Activated T-helper 1 cell treated with anti-CD3 and anti-CD28 coated beads, Interleukin-2, amount 50 U/mL, for 16 hours (primary cell): Measurements from ENCODE around the gene ACTL8.

Experiments
- DNase-seq, 2 donors: peaks; one replicate each; pipeline ENCODE4 v3.0.0-alpha.2; 2020; ENCODE audit warnings: low read depth in 1 of 2, low spot score in 1 of 2

Gene ACTL8

DNA sequence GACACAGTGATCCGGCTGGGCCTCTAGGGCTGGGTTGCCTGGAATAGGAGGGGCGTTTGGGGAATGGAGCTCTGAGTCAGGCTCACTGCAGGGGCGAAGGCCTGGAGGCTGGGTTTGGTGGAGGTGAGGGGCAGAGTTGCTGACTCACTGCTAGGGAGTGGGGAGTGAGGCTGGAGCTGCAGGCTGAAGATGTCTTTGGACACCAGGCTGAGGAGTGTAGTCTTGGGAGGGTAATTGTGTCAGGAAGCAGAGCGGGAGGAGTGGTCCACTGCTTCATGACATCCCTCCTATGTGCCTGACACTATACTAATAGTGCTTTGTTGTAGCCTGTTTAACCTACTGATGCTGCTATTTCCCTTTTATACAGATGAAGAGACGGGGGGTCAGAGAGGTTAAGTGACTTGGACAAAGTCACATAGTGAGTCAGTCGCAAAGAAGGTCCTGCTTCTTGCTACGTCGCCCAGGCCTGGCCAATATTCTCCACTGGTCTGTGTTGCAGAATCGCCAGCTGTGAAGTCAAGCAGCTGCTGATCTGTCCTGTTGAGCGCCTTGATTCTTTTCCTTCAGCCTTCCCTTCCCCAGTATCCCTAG lies 13.6 kb downstream of the ACTL8 start:
- DNase-seq, result no peak

DNA sequence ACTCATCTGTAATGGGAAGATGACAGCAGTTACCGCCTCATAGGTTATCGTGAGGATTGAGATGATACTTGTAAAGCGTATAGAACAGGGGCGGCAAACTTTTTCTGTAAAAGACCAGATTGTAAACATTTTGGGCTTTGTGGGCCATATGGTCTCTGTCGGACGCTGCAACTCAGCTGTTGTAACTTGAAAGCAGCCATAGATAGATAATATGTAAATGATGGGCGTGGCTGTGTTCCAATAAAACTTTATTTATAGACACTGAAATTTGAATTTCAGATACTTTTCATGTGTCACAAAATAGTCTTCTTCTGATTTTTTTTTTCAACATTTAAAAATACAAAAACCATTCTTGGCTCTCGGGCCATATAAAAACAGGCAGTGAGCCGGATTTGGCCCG lies 15.8 kb downstream of the ACTL8 start:
- no peak for DNase-seq

DNA sequence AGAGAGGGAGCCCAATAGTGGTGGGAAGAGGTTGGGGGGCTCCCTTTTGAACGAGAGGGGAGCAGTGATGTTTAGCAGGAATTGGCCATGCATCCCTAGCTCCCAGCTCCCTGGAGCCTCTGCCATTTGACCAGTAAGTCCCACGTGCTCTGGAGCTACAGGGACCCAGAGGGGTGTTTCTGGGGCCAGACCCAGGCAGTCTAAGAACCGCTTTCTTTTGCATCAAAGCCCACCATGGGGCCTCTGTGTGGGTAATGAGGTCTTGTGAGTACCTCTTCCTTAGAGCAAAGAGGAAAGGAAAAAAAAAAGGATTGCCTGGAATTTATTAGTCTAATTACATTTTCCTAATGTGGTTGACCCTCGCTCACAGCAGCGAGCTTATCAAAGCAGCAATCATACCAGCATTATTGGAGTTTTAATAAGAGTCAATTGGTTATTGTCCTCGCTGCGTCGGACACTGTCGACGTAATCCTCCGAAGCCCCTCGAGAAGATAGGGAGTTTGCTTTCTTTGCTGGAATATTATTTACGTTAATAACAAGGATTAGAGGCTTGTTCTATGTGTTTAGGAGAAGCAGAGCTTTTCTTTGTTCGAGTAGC lies 17.6 kb downstream of the ACTL8 start:
- no peak for DNase-seq

DNA sequence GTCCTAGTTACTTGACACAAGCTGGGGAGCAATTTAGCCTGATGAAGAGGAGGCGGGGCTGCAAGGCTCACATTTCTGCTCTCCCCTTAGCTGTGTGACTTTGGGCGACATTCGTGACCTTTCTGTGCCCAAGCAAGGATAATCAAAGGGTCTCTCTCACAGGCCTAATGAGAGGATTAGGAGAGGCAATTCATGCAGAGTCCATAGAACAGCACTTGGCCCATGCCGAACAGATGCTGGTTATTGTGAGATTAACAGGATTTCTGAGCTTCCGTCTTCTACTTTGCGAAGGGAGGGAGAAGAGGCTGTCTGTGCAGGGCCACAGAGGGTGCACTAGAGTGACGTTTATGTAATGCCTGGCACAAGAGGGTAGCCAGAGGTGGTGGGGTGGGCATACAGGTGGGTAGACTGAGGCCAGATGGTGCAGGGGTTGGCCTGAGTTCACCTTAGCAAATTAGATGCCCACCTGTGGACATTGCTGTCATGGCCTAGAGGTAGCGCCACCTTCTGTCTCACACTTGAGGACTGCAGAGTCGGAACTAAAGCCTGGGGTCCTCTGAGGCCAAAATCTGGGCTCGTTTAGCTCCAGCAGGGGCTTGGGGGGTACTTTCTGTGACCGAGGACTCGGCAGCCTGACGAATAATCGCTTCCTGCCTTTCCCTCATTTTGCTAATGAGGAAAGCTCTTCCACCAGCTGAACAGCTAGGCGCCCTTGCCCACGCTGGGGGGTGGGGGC lies 18.6 kb downstream of the ACTL8 start:
- DNase-seq, result no peak

DNA sequence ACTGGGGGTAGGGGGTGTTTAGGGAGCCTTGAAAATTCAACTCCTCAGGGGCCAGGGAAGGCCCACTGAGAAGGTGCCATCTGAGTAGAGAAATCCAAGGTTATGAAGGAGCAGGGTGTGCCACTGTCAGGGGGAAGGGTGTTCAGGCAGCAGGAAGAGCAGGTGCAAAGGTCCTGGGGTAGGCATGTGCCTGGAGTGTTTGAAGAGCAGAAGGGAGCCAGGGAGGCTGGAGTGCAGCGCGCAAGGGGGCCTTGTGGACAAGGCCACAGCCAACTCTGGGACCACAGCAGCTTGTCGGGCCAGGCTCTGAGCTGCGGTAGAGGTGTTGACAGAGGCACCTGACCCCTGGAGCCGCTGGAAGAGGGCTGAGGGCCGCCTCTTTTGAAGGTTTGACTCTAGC lies 19.3 kb downstream of the ACTL8 start:
- no peak for DNase-seq

DNA sequence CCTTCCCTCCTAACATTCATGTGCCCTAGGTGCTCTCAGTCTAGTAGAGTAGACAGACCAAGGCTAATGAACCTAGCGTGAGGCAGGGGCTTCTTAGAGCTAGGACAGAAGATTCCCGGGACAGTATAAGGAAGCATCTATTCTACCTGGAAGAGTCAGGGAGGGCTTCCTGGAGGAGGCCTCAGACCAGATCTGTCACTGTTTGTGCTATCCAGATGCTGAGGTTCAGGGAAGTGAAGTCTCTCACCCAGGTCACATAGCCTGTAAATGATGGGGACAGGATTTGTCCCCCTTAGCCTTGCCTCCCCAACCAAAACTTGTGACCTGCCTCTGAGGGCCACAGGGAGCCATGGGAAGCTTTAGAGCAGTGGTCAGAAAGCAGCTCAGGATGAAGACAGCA lies 20.7 kb downstream of the ACTL8 start:
- DNase-seq, result no peak

DNA sequence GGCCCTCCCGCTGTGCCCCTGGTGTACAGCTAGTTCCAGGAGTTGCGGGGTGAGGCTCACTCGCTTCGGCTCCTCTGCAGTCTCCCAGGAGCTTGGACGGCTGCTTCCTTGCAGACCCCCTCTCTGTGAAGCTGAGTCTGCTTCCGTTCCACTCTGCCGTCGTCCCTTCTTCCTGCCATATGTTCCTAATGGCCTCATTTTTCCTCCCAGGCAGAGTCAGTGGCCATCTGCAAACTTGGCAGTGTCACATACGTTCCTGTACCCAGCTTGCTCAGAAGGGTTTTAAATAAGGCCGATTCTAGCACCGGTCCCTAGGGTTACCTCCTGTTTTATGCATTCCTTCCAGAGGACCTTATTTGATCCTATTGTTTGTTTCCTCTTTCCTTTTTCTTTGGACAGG lies 21.3 kb downstream of the ACTL8 start:
- no peak for DNase-seq

DNA sequence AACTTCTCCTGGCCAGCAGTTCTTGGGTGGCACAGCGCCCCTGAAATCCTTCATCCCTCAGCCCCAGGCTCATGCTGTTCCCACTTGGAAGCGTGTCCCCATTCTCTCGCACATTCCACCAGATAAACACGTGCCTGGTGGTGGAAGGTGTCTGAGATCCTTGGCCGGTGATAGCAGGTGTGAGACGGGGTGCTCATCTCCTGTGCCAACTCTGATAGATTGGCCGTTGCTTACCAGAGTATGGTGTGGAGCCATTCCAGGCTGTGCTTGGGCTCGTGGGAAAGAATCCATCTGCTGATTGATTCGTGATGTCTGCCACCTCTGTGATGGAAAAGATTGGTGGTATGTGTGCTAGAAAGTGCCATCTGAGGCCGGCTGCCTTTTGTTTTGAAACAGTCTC lies 22.2 kb downstream of the ACTL8 start:
- DNase-seq, result no peak

DNA sequence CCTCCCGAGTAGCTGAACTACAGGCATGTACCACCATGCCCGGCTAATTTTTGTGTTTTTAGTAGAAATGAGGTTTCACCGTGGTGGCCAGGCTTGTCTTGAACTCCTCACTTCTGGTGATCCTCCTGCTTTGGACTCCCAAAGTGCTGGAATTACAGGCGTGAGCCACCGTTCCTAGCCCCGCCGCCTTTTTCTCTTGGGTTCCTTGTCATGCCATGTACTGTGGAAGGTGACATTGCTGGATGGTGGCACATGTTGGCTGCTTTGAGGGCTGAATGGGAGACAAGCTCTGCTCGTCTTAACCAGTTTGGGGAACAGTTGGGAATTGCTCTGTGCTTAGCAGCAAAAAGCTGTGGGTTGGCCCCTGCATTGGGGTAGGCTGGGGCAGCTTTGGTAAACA lies 22.7 kb downstream of the ACTL8 start:
- DNase-seq, result no peak

DNA sequence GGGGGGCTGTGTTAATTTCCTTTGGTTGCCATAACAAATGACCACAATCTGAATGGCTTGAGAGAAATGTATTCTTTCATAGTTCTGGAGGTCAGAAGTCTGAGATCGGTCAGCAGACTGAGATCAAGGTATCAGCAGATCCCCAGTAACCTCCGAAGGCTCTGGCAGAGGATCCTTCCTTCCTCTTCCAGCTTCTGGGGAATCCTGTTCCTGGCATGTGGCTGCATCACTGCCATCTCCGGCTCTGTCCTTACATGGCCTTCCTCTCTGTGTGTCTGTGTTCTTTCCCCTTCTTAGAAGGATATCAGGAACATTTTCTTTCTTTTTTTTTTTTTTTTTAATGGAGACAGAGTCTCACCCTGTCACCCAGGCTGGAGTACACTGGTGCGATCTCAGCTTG lies 25.8 kb downstream of the ACTL8 start:
- no peak for DNase-seq

DNA sequence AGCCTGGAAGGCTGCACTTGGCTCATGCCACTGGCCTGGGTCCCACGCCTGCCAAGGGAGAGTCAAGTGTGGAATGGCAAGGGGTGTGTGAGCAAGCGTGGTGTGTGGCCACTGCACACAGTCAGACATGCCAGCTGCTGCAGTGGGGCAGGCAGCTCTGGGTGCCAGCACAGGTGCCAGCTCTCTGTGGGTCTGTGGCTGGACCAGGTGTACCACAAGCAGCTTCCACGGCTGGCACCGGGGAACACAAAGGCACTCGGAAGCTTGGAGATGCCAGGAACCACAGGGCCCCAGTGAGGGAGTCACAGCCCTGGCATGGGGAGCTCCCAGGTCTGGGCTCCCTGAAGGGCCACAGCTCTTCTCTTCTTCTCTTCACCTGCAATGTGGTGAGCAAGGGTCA lies 34.8 kb downstream of the ACTL8 start:
- no peak for DNase-seq

DNA sequence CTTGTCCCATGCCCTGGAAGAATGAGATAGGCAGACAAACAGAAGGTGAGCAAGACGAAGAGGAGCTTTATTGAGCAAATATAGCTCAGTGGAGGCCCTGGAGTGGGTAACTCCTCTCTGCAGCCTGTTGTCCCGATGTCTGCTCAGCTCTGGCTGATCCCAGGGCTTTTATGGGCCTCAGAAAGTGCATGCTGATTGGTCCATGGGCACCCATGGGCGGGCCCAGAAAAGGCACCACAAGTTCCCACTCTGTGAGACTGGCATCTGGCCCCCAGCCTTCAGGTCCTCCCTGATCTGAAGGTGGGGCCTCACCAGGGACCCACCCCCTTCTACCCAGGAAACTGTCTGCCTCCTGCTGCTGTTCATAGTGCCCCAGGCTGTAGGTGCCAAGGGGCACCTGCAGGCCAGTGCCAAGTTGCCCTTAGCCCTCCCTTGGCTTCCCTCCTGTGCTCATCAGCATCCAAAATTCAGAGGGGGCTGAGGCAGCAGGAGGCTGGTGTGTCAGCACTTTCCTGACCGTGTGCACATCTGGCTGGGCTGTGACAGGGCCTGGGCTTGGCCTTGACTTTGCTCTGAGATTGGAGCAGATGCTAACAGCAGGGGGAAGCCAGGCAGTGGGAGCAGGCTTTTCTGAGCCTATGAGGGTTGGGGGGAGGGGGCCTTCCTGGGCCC lies 35.4 kb downstream of the ACTL8 start:
- no peak for DNase-seq

DNA sequence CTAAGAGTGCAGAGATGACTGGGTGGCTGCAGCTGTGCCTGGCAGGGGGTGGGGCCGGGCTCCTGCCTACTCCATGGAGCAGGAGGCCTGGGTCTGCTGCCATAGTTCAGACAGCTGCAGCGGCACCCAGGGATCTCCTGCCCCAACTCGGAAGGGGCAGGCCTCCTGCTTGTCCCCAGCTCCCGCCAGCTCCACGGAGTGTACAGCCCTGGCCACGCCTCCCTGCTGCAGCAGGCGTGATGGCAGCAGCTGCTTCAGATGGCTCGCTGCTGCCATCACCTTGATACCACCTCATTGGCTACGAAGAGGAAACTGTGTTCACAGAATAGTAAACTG lies 35.9 kb downstream of the ACTL8 start:
- DNase-seq, result no peak

DNA sequence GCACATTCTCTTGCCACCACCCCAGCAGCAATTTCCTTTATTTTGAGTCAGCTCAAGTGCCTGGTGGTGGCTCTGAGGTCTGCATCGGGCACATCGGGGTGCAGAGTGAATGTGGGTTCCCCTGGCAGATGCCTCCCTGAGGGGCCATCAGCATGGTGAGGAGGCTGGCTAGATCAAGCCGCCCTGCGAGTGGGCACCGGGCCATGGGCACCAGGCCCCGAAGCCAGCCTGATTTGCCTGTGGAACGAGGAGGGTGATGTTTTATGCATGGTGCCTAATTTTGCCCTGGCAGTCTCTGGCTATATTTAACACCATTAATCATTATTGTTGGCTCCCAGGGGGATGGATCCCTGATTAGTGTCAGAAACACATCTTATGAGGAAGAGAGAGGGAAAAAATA lies 36.3 kb downstream of the ACTL8 start:
- DNase-seq, result no peak

DNA sequence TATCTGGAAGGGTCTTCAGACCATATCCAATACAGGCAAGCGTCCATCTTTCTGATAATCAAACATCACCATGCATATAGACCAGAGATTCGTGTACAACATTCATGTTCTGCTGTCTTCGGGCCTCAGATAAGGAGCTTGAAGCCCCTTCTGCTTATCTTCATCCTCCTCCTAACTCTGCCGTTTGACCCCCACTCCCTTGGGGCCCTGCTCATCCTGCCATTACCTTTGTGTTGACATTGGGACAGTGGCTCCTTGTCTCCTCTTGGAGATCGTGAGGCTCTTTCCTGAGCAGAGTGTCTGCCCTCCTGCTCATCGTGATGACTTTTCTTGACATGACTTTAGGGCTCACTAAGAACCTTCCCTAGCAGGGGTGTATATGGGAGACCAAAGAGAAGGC lies 37.3 kb downstream of the ACTL8 start:
- no peak for DNase-seq

DNA sequence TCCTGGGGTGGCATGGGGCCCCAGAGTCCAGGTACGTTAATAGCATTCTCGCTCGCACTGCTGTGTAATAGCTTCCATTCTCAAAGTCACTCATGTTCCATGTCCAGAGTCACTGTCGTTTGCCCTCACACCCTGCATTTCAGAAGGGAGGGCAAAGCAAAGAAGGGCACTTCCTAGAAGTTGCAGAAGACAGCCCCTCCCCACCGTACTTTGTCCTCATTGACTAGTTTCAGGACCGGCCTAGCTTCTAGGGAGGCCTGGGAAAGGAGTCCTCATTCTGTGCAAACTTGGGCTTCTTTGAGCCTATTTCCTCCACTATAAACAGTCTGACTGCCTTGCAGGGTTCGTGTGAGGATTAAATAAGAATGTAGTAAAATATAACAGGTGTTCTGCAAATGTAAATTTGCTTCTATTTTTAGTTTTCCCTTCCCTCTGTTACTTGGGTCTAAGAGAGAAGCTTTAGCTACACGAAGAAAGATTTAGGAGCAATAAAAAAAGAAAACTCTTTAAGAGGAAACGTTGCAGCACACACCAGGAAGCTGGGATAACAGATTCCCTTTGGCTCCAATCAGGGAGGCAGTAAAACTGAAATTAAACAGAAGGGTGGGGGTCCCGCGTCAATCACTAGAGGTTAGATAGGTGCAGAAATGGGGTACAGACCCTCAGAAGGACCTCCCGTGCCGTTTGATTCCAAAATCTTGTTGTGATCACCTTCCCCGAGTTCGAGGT lies 40.1 kb downstream of the ACTL8 start:
- DNase-seq, result no peak

DNA sequence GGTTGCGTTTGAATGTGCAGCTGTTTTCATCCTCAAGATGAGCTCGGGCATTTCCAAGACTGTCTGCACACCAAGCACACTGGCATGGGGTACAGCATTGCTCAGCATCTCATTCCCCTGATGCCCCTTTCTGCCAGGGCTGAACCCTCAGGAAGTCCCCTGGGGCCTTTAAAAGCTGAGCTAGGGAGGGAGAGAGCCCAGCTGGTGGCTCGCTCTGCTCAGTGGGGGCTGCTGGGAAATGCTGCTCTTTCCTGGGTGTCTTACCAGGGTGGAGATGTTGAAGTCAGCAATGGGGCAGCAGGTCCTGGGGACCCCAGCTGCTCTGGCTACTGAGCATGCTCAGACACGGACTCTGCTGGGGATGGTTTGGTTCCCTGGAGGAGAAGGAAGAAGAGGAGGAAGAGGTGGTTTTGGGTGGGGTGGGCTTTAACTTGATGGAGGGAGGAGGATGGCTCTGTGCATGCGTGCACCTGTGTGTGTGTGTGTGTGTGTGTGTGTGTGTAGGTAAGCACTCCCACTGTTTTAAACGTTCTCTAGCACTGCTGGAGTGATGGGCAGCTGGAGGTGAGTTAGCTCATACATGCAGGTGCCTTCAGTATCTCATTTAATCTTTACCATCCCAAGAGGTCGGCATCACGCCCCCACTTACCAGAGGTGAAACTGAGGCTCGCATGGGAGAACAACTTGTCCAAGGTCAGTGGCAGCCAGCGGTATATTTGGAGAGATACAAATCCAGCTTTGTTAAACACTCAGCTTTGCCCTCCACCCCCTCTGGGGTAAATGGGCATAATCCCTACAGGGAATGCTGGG lies 40.9 kb downstream of the ACTL8 start:
- DNase-seq, result no peak

DNA sequence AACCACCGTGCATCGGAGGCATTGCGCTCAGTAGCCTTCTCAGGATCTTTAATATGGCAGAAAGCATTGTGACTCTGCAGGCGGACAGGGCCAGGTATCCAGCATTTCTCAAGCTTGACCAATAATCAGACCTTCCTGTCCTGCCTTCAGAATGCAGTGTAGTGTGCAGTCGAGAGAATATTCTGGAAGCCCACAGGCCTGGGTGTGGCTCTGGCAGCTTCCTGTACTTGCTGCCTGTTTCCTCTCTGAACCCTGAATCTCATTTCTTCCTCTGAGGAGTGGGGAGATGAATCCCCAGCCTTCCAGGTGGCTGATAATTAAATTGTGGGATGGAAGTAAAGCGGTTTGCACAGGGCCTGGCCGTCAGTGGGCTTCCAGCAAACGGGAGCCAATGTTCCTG lies 42.3 kb downstream of the ACTL8 start:
- no peak for DNase-seq

DNA sequence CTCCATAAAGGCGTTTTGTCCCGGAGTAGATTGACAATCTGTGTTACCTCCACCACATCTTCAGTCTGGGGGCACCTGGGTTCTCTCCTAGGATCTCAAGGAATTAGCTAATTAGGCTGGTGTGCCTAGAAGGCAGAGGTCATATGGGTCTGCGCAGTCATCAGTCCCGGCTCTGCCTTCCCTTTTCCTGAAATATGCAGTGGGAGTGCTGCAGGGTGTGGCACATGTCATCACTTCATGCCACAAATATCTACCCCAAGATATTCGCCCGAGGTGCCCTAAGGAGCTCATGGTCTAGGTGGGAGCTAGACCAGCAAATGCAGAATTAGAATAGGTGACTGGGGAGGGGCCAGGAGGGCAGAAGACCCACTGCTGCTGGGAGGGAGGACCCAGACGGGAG lies 42.9 kb downstream of the ACTL8 start:
- no peak for DNase-seq

DNA sequence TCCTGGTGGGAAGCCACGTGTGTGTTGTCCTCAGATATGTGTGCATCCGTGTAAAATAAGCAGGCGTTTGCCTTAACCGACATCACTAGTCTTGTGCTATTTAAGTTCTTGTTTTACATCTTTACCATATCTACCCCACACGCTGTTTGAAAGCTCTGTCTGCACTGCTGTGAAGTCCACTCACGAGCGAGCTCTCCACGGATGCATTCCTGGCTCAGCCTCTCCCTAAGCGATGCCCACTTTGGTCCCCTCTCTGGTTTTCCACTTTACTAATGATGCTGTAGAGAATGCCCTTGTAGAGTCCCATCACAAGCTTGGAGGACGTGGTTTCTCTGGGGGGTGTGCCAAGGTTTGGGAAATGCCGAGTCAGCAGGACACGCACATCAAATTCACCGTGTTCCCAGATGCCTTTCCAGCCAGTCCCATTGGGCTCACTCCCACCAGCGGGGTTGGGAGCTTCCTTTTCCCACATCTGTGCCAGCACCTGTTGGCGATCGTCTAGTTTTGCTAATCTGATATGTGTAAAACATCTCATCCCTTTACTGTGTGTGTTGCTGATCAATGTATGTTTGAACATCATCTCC lies 43.8 kb downstream of the ACTL8 start:
- DNase-seq, result no peak

DNA sequence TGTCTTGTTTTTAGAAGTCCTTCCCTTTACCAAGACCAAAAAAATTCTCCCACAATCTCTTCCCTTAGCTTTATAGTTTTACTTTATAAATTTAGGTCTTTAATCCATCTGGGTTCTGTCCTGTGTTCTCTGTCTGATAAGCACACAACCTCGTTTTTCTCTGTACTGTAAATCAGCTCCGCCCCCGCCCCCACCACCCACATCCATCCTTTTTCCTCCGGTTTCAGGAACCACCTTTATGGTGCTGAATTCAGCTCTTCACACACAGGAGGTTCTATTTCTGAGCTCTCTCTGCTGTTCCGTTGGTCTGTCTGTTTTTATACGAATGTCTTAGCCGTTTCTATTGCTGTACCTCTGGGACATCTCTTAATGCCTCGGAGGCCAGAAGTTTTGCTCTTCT lies 44.5 kb downstream of the ACTL8 start:
- DNase-seq, result no peak
